HG03025 (cell line): ENCODE results near the gene LILRB3.
"Not testable (repeated sequence)": the region's sequence is repeated elsewhere in the genome, so short reads cannot be mapped to it uniquely, and the experiment has no call there.

ENCODE experiments used
- ATAC-seq: cut with Tn5 transposase; IDR thresholded peaks from one replicate; pipeline ENCODE4 v1.9.1; 2021; ENCODE audit warnings: mild to moderate bottlenecking, moderate library complexity; ENCODE audit not compliant: unreplicated experiment, low FRiP score

LILRB3 gene

DNA sequence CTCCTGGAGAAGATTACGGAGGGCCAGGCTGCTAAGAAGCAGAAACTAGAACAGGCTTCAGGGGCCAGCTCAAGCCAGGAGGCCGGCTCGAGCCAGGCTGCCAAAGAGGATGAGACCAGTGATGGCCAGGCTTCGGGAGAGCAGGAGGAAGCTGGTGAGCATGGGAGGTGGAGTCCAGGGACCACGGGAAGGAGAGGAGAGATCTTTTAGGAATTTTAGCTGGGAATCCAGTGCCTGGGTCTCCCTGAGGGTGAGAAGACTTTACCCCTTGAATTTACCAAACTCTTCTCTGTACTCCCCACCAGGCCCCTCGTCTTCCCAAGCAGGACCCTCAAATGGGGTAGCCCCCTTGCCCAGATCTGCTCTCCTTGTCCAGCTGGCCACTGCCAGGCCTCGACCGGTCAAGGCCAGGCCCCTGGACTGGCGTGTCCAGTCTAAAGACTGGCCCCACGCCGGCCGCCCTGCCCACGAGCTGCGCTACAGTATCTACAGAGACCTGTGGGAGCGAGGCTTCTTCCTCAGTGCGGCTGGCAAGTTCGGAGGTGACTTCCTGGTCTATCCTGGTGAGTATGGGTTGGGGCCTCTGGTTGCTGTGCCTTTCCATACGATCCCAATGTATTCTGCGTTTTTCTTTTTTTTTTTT is 30.9 kb downstream of the LILRB3 start:
- no peak for ATAC-seq

DNA sequence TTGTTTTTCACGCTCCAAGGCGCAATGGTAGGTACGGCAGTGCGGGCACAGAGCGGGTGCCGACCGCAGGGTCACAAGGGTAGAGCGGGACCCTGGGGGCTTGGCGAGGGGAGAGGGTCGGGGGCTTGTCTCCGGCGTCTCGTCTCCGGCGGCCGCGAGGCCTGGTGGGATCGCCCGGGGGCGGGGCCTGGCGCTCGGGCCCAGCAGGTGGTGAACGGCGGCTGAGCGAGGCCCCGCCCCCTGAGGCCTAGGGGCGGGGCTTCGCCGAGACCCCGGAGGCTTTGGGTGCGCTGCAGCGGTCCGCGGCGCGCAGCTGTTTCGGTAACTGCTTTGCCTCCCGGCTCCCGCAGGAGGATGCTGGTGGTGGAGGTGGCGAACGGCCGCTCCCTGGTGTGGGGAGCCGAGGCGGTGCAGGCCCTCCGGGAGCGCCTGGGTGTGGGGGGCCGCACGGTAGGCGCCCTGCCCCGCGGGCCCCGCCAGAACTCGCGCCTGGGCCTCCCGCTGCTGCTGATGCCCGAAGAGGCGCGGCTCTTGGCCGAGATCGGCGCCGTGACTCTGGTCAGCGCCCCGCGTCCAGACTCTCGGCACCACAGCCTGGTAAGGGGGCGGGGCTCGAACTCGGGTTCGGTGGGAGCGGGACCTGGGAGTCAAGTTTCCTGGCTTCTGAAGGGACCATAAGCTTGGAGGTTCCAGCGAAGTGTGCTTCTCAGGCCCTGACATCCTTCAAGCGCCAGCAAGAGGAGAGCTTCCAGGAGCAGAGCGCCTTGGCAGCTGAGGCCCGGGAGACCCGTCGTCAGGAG is 31.6 kb downstream of the LILRB3 start, which contains the start of gene TSEN34:
Gene TSEN34 (plus strand): TSS at position 298 of the 800 bp plus-strand sequence. CDS start 57 bp downstream, at position 355.
- ATAC-seq, result peak; percentile 19

DNA sequence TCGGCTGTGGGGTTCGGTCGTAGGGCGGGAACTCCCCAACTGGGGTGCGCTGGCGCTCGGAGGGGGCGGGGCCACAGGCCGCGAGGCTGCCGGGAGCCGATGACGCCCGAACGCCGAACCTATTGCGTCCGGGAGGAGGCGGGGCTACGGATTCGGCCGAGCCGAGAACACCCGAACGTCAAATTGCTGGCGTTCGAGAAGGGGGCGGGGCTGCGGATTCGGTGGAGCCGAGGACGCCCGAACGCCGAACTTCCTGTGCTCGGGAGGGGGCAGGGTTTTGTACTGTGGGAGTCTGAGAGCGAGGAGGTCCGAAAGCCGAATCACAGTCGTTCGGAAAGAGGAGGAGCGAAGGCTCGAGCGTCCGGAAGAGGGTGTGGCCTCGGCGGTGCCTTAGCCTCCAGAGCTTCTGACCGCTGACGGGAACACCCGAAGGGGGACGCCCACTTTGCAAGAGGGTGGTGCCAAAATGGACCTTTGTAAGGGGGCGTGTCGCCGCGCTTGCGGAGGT is 32.2 kb downstream of the LILRB3 start:
- peak; percentile 44 for ATAC-seq

DNA sequence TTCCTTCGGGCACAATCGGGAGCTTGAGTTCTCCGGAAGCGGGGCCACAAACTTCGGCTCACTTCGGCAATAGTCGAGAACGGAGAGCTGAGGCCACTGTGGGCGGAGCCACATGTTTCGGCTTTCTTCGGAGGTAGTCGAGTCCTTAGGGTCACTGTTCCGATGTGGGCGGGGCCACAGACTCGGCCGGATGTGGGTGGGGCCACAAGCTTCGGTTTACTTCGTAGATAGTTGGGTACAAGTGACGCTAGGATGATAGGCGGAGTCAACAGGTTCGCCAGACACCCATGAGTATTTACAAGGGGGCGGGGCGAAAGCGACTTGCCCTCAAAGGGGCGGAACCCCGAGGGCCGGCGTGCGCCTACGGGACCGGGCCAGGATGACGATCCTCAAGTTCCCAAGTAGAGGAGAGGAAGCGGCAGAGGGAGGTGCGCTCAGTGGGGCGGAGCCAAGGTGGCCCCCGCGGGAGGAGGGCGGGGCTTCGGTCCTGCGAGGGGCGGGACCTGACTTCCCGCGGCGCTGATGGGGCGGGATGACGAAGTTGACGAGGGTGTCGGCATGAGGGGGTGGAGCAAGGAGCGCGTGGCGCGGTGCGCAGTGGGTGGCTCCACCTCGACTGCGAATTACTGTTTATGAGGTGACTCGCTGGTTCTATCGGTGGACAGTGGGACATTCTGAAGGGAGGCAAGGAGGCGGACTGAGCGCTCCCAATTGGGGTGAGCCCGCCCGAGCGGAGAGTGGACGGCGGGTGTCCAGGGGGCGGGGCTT is 32.9 kb downstream of the LILRB3 start:
- ATAC-seq, result peak; percentile 40

DNA sequence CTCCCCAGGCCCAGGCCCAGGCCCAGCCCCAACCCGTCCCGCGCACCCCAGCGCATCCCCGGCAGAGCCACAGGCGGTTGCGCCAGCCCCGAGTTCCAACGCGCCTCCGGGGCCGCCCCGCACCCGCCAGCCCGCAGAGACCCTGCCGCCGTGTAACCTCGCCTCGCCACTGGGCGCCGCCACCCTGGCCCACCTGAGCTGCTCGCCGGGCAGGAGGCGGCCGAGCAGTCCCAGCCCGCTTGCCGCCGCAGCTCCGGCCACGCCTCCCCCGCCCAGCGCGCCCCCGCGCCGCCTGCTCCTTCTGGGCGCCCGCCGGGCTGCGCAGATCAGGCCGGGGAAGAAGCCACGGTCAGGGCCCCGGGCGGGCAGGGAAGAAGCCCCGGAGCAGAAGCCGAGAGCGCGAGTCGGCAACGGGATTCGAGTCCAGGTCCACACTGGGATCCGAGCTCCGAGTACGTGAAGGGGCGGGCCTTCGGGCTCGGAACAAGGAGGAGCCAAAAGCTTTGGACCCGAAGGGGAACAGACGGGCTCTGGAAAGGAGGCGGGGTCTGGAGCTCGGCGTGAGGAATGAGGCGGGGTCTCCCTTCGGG is 33.6 kb downstream of the LILRB3 start, which contains the start of gene MBOAT7:
Gene MBOAT7 (minus strand): TSS at position 436 of the 590 bp plus-strand sequence. CDS start 1,072 bp downstream, outside the sequence.
- ATAC-seq, result peak; percentile 19

DNA sequence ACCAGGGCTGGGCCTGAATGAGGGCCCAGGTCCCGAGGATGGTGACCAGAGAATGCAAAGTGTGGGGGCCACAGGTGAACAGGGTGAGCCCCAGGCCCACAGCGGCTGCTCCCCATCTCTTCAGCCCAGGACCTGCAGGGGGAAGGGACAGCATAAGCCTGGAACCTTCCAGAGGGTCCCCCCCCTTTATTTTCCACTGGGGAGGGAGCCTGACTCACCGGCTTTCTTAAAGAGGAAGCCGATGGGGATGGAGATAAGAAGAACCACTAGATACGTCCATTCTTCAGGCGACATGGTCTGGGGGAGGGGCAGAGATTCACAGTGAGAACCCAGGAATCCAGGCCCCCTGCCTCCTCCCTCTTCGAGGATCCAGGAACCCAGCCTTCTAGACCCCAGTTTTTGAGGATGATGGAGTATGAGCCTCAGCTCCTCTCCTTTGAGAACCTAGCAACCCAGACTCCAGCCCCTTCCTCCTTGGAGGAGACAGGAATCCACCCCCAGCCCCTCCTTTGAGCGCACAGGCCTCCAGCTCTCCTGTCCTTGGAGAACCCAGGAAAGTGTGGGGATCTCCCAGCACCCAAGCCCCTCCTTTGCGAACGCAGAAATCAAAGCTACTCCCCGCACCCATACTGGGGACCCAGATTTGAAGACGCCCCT is 34.5 kb downstream of the LILRB3 start:
- ATAC-seq, result no peak

DNA sequence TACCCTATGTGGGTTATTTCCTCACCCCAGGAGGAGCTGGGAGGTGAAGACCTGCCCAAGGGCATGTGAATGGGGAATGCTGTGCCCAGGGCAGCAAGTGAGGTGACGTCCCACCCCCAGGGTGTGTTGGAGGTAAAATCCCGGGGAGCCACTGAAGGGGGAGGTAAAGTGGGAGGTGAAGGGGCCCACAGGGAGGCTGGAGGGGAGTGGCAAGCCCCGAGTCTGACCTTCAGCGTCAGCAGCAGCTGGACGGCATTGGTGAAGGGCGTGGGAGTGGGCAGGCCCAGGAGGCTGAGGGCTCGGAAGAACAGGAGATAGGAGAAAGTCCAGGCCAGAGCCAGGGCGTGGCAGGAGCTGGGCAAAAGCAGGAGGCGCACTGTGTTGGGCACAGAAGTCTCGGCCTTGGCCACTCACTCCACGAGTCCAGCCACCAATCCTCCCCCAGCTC is 35.8 kb downstream of the LILRB3 start:
- ATAC-seq, result no peak

DNA sequence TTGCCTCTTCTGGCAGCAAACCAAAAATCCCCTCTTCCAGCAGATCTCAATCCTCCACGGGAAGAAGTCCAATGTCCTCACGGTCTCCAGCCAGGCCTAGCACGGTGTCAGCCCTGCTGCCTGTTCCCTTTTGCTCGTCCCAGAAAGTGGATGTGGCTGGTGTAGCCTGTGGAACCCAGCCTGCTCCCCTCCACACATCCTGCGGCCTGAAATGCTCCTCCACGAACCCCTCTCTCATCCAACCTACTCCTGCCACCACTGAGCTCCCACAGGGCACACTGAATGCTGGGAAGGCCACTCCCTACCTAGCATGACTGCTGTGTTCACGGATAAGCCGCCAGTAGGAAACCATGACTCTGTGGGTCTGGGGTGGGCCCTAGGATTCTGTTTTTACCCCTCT is 36.5 kb downstream of the LILRB3 start:
- no peak for ATAC-seq

DNA sequence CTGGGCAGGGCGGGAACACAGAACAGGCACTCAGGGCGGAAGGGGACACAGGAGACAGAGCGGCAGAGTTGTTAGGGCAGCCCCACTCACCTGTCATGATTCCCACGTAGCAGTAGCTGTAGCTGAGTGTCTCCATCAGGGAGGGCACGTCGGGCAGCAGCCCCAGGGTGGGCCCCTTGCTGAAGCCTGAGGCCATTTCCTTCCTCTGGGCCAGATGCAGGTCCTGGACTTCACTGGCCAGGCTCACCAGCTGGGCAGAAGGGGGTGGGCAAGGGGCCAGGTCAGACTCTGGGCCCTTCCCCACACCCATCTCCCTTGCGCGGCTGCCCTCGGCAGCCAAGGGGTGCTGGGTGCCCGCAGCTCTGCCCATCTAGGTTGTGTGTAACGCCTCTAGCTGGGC is 39.4 kb downstream of the LILRB3 start:
- ATAC-seq, result no peak

DNA sequence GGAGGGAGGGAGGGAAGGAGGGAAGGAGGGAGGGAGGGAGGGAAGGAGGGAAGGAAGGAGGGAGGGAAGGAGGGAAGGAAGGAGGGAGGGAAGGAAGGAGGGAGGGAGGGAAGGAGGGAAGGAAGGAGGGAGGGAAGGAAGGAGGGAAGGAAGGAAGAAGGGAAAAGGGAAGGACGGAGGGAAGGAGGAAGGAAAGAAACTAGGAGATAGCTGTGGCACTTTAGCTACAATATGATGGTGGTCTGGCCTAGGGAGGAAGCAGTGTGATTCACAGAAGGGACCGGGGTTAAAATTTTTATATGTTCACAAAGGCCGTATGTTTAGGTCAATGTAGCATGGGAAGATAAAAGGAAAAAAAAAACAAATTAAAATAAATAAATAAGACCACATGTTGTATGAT is 40.9 kb downstream of the LILRB3 start:
- ATAC-seq, result not testable (repeated sequence)

DNA sequence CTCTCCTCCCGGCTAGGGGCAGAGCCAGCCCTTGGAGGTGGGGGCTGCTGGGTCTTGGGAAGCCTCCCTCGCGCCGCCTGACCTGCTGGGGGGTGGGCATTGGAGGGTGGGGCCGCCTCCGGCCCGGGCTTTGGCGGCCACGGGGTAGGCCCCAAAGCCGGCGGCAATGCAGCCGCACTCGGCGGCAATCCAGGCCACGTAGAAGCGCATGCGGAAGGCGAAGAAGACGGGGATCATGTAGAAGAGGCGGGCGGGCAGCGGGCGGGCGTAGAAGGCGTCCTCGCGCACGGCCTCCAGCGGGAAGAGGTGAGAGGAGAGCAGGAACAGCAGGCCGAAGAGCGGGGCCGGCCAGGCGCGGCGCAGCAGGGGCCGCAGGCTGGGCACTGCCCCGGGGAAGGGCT is 42.1 kb downstream of the LILRB3 start:
- ATAC-seq, result no peak

DNA sequence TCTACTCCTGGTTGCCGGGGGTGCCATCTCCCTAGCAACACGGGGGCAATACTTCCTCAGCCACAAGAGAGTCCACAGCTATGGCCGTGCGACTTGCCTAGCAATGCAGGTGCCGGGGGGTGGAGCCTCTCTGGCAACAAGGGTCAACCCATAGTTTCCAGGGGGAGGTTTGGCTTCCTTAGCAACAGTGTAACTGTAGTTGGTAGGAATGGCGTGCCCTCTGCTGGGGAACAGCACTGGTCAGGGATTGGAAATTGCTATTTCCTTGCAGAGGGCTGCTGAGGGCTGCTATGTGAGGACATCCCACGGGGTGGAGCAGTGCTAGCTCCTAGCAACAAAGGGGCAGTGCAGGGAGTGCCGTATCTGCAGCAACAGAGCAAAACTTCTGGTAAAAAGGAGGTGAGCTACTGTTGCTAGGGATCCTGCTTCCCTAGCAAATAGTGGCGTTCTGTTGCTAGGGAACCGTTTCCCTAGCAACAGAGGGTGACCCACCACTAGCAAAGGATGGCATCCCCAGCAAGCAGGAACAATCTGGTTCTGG is 42.8 kb downstream of the LILRB3 start:
- no peak for ATAC-seq

DNA sequence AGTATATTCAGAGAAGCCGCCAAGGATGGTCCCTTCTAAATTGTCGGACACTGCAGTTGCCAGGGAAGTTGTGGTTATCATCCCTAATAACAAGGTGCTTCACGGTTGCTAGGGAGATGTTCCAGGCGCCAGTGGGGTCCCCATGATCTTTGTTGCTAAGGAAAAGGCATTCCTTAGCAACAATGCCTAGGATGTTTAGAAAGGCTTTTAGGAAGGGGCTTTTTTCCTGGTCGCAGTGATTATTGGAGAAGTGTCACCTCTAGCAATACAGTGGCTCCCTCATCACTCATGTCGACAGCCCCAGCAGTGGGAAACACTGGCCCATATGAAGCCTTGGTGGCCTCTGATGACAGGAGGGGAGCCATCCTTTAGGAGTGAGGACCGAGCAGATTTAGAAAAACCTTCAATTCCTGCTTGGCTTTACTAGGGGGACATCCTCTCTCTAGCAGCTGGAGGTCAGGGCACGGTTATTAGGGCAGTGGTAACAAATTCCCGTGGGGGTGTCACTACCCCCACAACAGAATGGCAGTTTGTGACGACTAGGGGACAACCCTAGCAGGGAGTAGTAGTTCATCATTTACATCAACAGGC is 43.5 kb downstream of the LILRB3 start:
- ATAC-seq, result no peak

DNA sequence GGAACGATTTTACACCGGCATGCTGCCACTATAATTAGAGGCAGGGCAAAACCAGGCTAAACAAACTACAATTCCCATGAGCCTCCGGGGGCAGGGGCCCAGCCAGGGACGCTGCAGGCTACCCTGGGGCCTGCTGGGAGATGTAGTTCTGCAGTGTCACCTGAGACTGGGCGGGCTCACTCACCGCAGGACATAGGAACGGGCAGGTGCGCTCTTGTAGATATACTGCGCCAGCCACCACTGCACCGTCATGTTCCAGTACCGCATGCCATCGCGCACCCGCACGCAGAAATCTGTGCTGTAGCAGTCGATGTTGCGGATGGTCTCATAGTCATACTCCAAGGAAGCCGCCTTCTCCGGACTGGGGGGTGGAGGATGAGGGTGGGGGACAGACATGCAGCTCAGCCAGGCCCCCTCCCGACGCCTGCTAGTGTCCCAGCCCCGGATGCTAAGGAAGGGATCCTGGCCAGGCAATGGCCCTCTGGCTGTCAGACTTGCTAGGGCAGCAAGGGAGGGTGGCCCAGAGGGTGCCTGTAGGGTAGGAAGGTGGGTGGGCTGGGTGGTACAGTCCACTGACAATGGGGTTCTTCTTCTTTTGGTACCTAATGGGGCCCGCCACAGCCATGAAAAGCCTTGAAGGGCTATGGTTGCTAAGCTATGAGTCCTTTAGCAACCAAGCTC is 44.1 kb downstream of the LILRB3 start:
- no peak for ATAC-seq

DNA sequence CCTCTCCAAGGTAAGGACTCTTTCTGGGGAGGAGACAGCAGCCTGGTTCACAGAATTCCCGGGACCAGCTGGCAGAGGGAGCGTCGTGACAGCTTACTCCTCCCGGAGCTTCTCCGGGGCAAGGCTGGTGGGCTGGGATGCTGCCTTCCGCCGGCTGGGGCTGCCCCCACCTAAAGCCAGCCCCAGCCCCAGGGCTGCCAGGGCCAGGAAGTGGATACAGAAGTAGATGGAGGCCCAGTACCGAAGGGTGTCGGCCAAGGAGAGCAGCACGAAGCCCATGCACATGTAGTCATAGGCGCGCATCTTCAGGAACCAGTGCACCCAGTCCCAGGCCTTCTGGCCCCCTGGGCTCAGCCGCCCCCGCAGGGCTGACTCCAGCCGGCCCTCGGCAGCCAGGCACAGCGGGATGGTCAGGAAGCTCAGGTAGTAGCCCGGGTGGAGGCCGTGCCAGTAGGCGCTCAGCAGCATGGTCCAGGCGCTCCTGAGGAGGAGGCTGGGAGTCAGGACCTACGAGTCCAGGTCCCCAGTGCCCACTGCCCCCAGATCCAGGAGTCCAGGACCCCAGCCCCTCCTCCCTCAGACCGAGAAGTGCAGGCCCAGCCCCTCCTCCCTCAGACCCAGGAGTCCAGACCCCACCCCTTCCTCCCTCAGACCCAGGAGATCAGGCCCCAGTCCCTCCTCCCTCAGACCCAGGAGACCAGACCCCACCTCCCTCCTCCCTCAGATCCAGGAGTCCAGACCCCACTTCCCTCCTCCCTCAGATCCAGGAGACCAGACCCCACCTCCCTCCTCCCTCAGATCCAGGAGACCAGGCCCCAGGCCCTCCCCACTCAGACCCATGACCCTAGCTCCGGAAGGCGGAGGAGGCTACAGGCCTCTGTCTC is 48.6 kb downstream of the LILRB3 start:
- no peak for ATAC-seq

DNA sequence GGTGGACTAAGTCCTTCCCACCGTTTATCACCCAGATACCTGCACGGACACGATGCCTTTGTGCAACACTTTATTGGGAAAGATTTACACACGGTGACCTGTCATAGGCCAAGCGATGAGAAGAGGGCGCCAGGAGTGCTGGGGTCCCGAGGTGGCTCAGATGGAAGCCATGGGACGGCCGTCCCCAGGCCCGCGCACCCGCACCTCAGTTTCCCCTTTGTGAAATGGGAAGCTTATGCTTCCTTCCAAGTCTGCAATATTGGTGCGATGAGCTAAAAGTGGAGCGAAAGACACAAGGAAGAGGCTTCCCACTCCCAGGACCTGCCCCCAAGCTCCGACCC is 49.5 kb downstream of the LILRB3 start:
- no peak for ATAC-seq

DNA sequence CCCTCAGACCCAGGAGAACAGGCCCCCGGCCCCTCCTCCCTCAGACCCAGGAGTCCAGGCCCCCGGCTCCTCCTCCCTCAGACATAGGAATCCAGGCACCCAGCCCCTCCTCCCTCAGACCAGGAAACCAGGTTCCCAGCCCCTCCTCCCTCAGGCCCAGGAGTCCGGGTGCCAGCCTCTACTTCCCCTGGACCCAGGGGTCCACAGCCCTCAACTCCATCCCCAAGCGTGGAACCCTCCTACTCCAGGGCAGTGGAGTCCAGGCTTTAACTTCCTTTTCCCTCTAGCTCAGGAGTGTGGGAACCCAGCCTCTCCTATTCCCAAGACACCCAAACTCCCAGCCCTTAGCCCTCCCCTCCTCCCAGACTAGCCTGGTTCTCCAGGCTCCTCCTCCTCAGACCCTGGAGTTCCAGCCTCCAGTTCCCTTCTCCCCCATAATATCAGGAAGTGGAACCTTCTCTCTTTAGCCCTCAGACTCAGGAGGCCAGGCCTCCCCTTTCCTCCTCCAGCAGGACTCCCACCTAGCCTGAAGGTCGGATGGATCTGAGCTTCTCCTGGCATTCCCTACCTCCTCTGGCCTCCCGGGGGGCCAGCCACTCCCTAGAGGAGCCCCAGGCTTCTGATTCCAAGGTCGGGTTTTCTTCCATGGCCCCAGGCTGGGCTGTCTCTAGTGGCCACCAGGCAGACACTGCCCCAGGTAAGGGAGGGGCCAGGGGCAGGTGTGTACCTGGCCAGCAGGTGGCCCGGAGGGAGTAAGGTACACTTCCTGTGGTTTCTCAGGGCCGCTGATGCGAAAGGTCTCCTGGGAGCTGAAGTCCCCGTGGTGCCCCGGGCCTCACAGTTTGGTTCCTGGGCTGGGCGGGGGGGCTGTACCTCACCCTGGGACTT is 50.1 kb downstream of the LILRB3 start, which contains the start of gene TMC4:
Gene TMC4 (minus strand): TSS at position 690 of the 888 bp plus-strand sequence. CDS start 43 bp downstream, at position 647.
- ATAC-seq, result no peak
